MM.1S (cell line): ENCODE measurements around the gene TRIM27.

ENCODE experiments used
- DNase-seq: peaks from one replicate; pipeline ENCODE4 v3.0.0-alpha.2; 2015
- H2AFZ ChIP-seq: fragments of 300-600 bp; sonication (generic); 2 replicates; pipeline ENCODE4 v1.6.0; 2016; ENCODE audit warnings: antibody characterized with exemption, low read length
- H3F3A ChIP-seq: fragments of 300-600 bp; sonication (generic); 2 replicates; pipeline ENCODE4 v1.6.1; 2016; ENCODE audit warnings: mild to moderate bottlenecking, antibody characterized with exemption, low read length, moderate library complexity, mixed read lengths; ENCODE audit not compliant: insufficient read depth
- H3K27ac ChIP-seq: fragments of 300-600 bp; sonication (generic); 2 replicates; pipeline ENCODE4 v1.5.1; 2016; ENCODE audit warnings: mild to moderate bottlenecking, low read length
- H3K27me3 ChIP-seq: fragments of 300-600 bp; sonication (generic); replicated peaks from 2 replicates; pipeline ENCODE4 v1.6.0; 2016; ENCODE audit warnings: low read length; ENCODE audit not compliant: insufficient read depth
- H3K36me3 ChIP-seq: fragments of 300-600 bp; sonication (generic); replicated peaks from 2 replicates; pipeline ENCODE4 v1.6.1; 2016; ENCODE audit warnings: mild to moderate bottlenecking, low read length, mixed read lengths; ENCODE audit not compliant: insufficient read depth
- H3K4me1 ChIP-seq: fragments of 300-600 bp; sonication (generic); 2 replicates; pipeline ENCODE4 v1.6.1; 2016; ENCODE audit warnings: low read length, mixed read lengths
- H3K4me2 ChIP-seq: fragments of 300-600 bp; sonication (generic); 2 replicates; pipeline ENCODE4 v1.6.0; 2016; ENCODE audit warnings: low read depth, low read length
- H3K4me3 ChIP-seq: fragments of 300-600 bp; sonication (generic); 2 replicates; pipeline ENCODE4 v1.5.1; 2016; ENCODE audit warnings: low read length, mixed read lengths
- H3K79me2 ChIP-seq: fragments of 300-600 bp; sonication (generic); 2 replicates; pipeline ENCODE4 v1.6.1; 2016; ENCODE audit warnings: mixed run types, low read length, mixed read lengths
- H3K9ac ChIP-seq: fragments of 300-600 bp; sonication (generic); 2 replicates; pipeline ENCODE4 v1.6.1; 2016; ENCODE audit warnings: low read length, mixed read lengths
- H3K9me2 ChIP-seq: fragments of 300-600 bp; sonication (generic); replicated peaks from 2 replicates; pipeline ENCODE4 v1.6.1; 2016; ENCODE audit warnings: mild to moderate bottlenecking, low read length, mixed read lengths; ENCODE audit not compliant: insufficient read depth
- H3K9me3 ChIP-seq: fragments of 300-600 bp; sonication (generic); replicated peaks from 2 replicates; pipeline ENCODE4 v1.6.1; 2016; ENCODE audit warnings: mild to moderate bottlenecking, low read length, mixed read lengths; ENCODE audit not compliant: insufficient read depth
- H4K20me1 ChIP-seq: fragments of 300-600 bp; sonication (generic); 2 replicates; pipeline ENCODE4 v1.6.1; 2016; ENCODE audit warnings: mild to moderate bottlenecking, low read length, moderate library complexity, mixed read lengths; ENCODE audit not compliant: insufficient read depth
- EZH2 ChIP-seq: fragments of 300-600 bp; sonication (generic); optimal IDR thresholded peaks from 2 replicates; pipeline ENCODE3; 2017; ENCODE audit warnings: low read depth, mild to moderate bottlenecking, antibody characterized with exemption, low read length, mixed read lengths
- EZH2phosphoT487 ChIP-seq: fragments of 300-600 bp; sonication (generic); IDR thresholded peaks from 2 replicates; pipeline ENCODE4 v1.6.1; 2018; ENCODE audit warnings: antibody characterized with exemption, low read length
- TF ChIP-seq, protein P1 (sequence below): fragments of 300-600 bp; sonication (generic); IDR thresholded peaks from 2 replicates; pipeline ENCODE4 v1.5.1; 2016; ENCODE audit warnings: antibody characterized with exemption, low read length, mixed read lengths

TRIM27 gene

DNA sequence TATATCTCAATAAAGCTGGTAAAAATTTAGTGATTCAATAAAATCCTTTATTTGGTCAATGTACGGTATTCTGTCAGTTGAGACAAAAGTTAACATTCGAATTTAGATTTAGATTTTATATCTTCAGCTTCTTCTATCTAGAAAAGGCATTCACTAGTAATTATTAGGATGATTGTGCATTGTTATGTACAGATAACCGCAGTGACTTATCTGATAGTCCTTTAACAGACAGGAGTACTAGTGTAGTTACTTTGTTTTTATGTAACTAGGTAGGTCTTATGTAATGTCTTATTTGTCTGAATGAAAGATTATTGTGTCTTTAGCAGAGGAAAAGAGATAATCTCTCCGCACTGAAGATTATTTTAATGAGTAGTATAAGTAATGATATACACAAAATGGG, 31.3 kb downstream of the TRIM27 start:
- TF ChIP-seq EZH2, result no peak
- no peak for TF ChIP-seq EZH2phosphoT487
- TF ChIP-seq, protein P1, sequence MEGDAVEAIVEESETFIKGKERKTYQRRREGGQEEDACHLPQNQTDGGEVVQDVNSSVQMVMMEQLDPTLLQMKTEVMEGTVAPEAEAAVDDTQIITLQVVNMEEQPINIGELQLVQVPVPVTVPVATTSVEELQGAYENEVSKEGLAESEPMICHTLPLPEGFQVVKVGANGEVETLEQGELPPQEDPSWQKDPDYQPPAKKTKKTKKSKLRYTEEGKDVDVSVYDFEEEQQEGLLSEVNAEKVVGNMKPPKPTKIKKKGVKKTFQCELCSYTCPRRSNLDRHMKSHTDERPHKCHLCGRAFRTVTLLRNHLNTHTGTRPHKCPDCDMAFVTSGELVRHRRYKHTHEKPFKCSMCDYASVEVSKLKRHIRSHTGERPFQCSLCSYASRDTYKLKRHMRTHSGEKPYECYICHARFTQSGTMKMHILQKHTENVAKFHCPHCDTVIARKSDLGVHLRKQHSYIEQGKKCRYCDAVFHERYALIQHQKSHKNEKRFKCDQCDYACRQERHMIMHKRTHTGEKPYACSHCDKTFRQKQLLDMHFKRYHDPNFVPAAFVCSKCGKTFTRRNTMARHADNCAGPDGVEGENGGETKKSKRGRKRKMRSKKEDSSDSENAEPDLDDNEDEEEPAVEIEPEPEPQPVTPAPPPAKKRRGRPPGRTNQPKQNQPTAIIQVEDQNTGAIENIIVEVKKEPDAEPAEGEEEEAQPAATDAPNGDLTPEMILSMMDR, result no peak
- no peak for DNase-seq
- no peaks in the 10 kb centered on the region for H3K9me3 ChIP-seq
- no peaks in the 10 kb centered on the region for H3K36me3 ChIP-seq
- H3K27me3 ChIP-seq, result no peaks in the 10 kb centered on the region
- no peaks in the 10 kb centered on the region for H3K9me2 ChIP-seq
- no peaks in the 10 kb centered on the region for H3K79me2 ChIP-seq
- H2AFZ ChIP-seq, result no peak overlapping the region
- no peaks in the 10 kb centered on the region for H4K20me1 ChIP-seq
- H3K27ac ChIP-seq, result no peak overlapping the region
- H3K9ac ChIP-seq, result no peak overlapping the region
- no peak overlapping the region for H3K4me2 ChIP-seq
- H3K4me3 ChIP-seq, result no peak overlapping the region
- peaks cover 24% of the 10 kb centered on the region for H3F3A ChIP-seq
- no peaks in the 10 kb centered on the region for H3K4me1 ChIP-seq

DNA sequence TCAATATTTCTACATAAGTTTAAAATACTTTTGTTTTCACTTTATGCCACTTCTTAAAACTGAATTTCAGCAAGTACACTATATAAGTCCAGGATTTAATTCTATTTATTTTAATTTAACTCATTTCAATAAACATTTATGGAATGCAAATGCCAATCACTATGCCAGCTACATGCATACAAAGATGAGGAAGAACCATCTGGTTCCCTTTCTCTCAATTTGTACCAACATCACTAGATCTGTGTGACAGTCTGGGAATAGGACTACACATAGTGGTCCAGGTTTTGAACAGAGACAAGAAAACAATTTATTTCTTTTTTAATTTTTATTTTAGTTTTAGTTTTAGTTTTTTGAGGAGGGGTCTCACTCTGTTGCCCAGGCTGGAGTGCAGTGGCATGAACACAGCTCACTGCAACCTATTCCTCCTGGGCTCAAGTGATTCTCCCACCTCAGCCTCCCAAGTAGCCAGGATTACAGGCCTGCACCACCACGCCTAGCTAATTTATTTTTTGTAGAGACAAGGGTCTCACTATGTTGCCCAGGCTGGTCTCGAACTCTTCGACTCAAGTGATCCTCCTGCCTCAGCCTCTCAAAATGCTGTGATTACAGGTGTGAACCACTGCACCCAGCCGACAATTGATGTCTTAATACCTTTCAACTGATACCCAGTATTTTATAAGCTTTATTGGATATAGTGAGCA, 35.8 kb downstream of the TRIM27 start:
- Histone ChIP-seq H3F3A (no peaks in the 10 kb centered on the region), H3K9me3 (no peaks in the 10 kb centered on the region), H3K79me2 (no peaks in the 10 kb centered on the region), H4K20me1 (no peaks in the 10 kb centered on the region), H3K4me3 (no peak overlapping the region), H3K9ac (no peak overlapping the region), H2AFZ (no peak overlapping the region), H3K4me2 (no peak overlapping the region), H3K36me3 (no peaks in the 10 kb centered on the region), H3K9me2 (no peaks in the 10 kb centered on the region), H3K27ac (no peak overlapping the region), H3K27me3 (no peaks in the 10 kb centered on the region), H3K4me1 (no peaks in the 10 kb centered on the region; the same call in 1 of the 2 replicates)
- DNase-seq, result no peak
- TF ChIP-seq EZH2, result no peak
- TF ChIP-seq, protein P1, result no peak
- no peak for TF ChIP-seq EZH2phosphoT487

DNA sequence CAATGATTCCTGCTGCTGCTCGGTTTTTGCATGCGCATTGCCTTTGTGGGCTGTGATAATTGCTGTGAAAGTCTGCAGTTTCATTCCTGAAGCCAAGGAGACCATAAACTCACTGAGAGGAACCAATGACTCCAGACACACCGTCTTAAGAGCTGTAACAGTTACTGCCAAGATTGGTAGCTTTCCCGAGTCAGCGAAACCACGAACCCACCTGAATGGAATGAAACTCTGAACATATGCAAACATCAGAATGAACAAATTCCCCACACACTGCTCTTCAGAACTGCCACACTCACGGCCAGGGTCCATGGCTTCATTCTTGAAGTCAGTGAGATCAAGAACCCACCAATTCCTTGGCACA, 37.7 kb downstream of the TRIM27 start:
- H3K4me1 ChIP-seq, result no peaks in the 10 kb centered on the region; the same call in 1 of the 2 replicates
- peak; percentile 22 for DNase-seq

More for the DNA sequence above, 37.7 kb downstream of the TRIM27 start:
- no peaks in the 10 kb centered on the region; the same call in 1 of the 2 replicates for H3K27me3 ChIP-seq
- no peak overlapping the region for H3K9ac ChIP-seq
- no peak overlapping the region for H3K27ac ChIP-seq
- H3K9me2 ChIP-seq, result no peaks in the 10 kb centered on the region
- no peaks in the 10 kb centered on the region for H3K36me3 ChIP-seq
- no peak overlapping the region for H2AFZ ChIP-seq
- no peak for TF ChIP-seq EZH2
- TF ChIP-seq, protein P1, result no peak
- TF ChIP-seq EZH2phosphoT487, result no peak
- H3K9me3 ChIP-seq, result no peaks in the 10 kb centered on the region
- no peaks in the 10 kb centered on the region for H3F3A ChIP-seq
- H3K4me2 ChIP-seq, result no peak overlapping the region
- no peaks in the 10 kb centered on the region for H3K79me2 ChIP-seq
- H3K4me3 ChIP-seq, result no peak overlapping the region
- H4K20me1 ChIP-seq, result no peaks in the 10 kb centered on the region
